Iris pigment epithelial cell (primary cell): Measurements from ENCODE around the gene STRBP.

Experiments
- DNase-seq: peaks from one replicate; pipeline ENCODE4 v3.0.0-alpha.2; 2011; ENCODE audit warnings: low read depth

Gene STRBP

GRCh38 chr9:123097430-123098095, 170.8 kb downstream of the STRBP start:
- no peak for DNase-seq

DNA sequence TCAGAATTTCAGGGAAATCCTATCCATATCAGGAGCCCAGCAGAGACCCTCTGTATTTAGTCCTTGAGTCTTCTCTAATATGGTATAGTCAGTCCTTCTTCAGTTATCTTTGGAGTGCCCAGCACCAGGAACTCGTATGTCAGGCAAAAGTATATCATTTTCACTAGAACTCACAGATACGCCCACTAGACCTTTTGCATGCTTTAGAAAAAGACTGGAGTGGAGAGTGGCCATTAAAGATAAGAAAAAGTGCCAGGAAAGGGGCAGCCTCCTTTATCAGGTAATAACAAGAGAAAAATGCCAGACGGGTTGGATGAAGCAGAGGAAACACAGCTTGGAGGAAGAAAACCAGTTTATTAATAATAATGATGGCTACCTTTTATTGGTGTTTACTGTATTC, 171.4 kb downstream of the STRBP start:
- DNase-seq, result no peak

DNA sequence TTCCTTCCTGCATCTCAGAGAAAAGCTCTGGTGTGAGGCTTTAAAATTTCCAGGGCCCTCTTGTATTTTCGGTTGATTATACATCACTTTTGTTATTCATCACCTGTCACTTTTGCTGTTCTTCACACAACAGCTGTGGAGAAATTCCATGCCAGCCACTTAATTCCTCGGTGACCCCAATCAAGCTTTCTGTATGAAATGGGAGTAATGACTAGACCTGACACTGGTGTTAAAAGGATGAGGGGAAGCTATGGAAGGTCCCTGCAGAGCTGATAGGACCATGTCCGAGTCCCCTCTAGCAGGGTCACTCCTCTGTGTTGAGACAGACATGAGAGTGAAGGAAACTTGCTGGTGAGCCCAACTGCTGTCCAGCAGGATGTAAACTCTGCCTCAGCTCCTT, 175.2 kb downstream of the STRBP start:
- DNase-seq, result no peak

DNA sequence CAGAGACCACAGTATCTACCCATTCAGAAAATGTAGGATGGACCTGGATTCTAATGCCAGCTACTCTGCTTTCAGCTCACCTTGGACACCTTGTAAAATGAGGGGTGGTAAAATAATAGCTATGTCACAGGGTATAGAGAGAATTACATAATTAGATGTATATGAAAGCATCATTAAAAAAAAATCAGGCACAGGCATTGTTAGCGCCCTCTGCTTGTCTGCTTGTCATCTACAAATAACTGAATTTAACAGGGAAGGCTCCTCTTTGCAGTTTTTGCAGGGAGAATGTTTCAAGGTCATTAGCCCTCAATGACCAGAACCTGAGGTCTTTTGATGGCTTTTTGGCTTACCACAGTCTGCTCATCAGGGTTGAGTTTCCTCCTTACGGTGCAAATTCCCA, 176.9 kb downstream of the STRBP start:
- DNase-seq, result no peak

- no peak for DNase-seq
These were observed 177.4 kb downstream of the STRBP start for GRCh38 chr9:123090956-123091355.

DNA sequence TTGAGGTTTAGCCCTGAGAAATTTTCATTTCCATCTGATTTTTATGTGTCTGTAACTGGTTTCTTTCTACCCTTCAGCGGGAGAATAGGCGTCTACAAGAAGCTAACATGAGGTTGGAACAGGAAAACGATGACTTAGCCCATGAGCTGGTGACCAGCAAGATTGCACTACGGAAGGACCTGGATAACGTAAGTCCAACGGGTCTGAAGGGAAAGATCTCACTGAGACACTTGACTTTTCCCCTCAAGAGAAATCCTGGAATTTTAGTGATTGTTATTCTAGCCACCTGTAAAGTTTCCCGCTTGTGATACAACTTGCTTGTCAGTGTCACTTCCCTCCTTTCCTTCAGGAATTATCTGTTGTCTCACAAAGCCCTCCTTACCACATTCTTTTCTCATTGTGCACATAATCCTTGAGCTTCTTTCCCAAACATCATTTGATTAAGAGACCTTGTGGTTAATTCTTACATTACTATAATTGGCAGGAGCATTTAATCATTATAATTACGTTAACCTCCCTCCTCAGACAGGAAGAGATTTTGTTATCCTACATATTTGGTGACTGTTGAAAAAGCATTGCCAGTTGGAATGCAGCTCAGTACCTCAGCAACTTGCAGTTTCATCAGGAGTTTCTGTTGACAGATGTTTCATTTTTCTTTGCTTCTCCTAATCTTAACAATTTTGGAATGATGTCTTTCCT, 178.0 kb downstream of the STRBP start:
- no peak for DNase-seq

- no peak for DNase-seq
These were observed 178.6 kb downstream of the STRBP start for GRCh38 chr9:123089790-123090189.

DNA sequence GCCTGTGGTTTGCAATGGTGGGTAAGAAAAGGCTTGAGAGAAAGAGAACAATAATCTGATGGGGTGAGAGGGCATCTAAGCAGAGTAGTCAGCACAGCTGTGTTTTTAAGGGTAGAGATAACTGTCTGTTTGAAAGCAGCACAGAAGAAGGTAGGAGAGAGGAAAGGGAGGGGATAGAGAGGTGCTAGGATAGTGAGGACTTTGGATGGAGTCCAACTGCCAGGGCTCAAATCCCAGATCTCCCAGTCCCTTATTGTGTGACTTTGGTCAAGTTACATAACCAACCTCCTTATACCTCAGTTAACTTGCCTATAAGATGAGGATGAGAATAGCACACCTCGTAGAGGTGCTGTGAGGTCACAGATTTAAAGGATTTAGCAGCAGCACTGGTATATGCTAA, 179.3 kb downstream of the STRBP start:
- DNase-seq, result no peak

DNA sequence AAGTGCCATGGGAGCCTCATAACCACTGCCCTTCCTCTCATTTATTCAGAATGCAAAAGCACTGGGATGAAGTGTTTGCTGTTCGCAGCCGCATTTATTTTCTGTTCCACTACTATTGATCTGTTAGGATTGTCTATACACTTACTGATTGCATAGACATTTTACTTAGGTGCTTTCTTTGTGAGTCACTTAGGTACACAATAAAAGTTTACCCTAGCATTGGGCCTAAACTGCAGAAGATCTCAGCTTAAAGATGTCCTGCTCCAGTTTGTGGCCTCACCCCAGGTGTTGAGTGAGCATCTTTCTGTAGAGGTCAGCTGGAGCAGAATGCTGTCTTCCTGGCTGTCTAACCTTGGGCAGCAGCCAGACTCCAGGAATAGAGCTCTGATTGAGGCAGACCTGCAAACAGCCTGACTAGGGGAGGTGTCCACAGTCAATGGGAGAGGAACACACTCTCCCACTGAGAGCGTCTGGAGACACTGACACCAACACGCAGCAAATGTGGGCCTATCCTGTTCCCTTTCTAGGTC, 181.0 kb downstream of the STRBP start:
- no peak for DNase-seq

- DNase-seq, result no peak
These were observed 182.5 kb downstream of the STRBP start for GRCh38 chr9:123085916-123086315.

DNA sequence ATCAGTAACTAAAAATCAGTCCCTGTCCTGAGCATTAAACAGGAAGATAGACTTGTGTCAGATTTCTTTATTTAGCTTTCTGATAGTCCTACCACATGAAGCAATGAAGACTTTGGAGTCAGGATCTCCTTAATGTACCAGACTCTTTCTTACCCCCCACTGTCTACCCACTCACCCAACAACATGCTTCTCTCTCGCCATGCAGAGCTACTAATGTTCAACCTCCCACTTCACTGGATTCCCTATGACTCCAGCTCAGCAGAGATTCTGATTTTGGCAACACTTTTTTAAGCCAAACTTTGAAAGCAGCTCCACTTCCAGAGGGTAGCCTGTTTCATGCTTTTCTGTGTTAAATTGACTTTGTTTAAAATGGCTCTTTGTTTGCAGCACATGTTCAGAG, 184.1 kb downstream of the STRBP start:
- DNase-seq, result no peak

DNA sequence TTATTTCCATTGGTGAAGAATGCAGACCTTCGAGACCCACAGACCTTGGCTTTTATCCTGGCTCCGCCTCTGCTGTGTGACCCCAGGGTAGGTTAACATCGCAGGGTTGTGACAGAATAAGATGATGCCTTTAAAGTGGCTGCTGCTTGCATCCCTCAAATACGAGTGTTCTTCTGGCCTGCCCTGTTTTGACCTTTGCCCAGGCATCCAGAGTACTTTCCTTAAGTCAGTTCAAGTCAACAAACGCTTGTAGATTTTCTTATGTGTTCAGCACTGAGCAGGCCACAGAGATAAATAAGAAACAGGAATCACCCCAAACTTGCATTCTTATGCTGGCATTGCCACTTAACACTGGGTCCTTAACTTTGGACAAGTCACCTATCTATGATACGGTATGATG, 184.7 kb downstream of the STRBP start:
- no peak for DNase-seq

DNA sequence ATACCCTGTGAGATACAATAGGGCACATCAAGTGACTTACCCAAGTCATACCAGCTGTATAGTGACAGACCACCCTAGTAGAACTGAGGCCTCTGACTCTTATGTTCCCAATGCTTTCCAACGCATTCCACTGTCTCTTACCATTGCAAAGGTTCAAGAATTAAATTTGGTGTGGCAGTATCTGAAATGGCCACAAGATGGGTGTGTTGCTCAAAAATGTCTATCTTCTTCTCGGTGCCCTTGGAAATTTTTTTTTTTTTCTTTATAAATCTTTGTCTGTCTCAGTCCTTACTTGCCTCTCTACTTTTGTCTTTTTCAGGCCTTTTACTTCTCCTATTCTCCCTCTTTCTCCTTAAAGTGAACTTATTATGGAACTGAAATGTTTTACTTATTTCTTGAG, 186.6 kb downstream of the STRBP start:
- peak; percentile 58 for DNase-seq

GRCh38 chr9:123080444-123080843, 187.9 kb downstream of the STRBP start:
- DNase-seq, result no peak

- no peak for DNase-seq
These were observed 193.8 kb downstream of the STRBP start for GRCh38 chr9:123074628-123075027.

DNA sequence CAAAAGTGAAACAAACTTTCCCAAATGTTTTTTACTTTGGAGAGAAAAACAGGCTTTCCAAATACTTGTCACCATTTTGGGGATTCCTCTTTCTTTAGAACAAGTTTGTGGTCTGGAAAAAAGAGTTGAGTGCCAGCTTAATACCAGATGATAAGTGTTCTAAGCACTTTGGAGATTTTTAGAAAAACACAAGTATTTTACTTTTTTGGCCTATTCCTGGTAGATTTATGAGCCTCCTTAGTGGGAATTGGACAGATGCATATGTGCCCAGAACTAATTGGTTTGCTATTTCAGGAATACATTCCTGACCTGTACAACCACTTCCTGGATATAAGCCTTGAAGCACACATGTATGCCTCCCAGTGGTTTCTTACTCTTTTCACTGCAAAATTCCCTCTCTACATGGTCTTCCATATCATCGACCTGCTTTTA, 194.4 kb downstream of the STRBP start:
- peak; percentile 59 for DNase-seq

DNA sequence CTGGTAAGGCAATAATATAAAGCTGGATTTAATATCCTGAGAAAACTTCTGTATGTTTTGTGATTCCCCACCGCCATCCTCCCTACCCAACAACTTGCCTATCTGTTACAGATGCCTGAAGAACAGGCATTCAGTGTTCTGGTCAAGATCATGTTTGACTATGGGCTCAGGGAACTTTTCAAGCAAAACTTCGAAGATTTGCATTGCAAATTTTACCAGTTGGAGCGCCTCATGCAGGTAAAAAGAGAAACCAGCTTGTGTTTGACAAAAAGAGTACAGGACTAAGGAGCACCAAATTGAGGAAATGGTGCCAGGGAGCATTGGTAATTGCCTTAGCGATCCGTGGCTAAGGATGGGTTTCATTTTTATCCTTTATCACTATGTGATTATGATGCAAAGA, 194.9 kb downstream of the STRBP start:
- DNase-seq, result no peak

DNA sequence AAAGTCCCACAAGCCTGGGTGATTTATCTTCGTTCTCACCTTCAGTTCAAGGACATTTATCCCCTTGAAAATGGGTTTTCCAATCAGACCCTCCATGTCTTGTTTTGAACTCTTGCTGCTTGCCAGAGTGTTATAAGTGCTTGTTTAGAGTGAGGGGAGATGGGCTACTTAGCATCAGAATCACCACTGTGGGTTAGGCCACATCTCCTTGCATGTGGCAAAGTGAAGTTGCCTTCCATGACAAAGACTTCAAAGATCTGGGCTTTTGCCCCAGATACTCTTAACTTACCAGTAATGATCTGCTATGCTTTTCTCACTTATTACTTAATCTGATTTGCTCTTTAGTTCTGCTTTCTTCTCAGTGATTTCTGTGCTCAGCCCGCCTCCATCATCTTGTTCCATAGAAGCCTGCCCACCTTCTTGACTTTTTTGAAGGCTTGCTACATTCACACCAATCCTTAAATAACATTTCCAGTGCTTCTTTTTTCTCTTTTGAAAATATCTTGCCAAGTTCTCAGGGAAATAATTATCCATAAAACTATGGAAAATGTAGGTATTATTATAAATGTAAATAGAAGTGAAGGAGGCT, 195.9 kb downstream of the STRBP start:
- DNase-seq, result no peak
